ENCODE measurements around the gene TNS1. TPM values are rescaled to one million over a fixed set of nuclear protein-coding genes. Genes with fewer than 3 reads are reported as not detected.

Gene TNS1
- total RNA-seq, 1 experiment from 2014 or later: 3.4 TPM

DNA sequence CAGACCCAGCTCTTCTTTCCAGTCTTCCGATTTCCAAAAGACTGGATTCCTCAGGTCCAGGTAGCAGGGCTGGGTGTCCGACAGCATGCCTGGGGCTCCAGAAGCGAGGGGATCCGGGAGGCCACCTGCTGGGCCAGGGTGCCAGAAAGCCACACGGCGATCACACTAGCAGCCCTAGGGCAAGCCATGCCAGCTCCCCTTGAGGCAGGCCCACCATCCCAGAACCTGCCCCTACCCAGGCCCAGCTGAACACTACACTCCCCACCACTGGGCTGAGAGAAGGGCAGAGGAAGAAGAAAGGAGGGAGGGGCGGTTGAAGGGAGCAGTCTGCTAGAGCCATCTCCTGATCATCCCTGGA is 163.1 kb downstream of the TNS1 start:
- H4K20me1 ChIP-seq (ENCODE audit: control insufficient read depth, insufficient read depth, insufficient read length): no peaks in the 10 kb centered on the region
- TF ChIP-seq, protein P1, sequence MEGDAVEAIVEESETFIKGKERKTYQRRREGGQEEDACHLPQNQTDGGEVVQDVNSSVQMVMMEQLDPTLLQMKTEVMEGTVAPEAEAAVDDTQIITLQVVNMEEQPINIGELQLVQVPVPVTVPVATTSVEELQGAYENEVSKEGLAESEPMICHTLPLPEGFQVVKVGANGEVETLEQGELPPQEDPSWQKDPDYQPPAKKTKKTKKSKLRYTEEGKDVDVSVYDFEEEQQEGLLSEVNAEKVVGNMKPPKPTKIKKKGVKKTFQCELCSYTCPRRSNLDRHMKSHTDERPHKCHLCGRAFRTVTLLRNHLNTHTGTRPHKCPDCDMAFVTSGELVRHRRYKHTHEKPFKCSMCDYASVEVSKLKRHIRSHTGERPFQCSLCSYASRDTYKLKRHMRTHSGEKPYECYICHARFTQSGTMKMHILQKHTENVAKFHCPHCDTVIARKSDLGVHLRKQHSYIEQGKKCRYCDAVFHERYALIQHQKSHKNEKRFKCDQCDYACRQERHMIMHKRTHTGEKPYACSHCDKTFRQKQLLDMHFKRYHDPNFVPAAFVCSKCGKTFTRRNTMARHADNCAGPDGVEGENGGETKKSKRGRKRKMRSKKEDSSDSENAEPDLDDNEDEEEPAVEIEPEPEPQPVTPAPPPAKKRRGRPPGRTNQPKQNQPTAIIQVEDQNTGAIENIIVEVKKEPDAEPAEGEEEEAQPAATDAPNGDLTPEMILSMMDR (conservative IDR thresholded peaks at IDR 0.05): no peak
- no peak overlapping the region for H3K14ac ChIP-seq (ENCODE audit: insufficient read depth, low read length)
- no peak overlapping the region for H2BK15ac ChIP-seq (ENCODE audit: low read depth, low read length)
- no peaks in the 10 kb centered on the region for H3K9me3 Mint-ChIP-seq
- H2AK5ac ChIP-seq (ENCODE audit: insufficient read length, low read length): no peak overlapping the region
- H3K4ac ChIP-seq (ENCODE audit: low read depth, low read length): no peak overlapping the region
- H2AFZ ChIP-seq (ENCODE audit: low read length): no peak overlapping the region
- H3K4me1 Mint-ChIP-seq: peaks cover 22 to 27% of the 10 kb centered on the region in 2 experiments
- no peak overlapping the region for H2BK12ac ChIP-seq (ENCODE audit: insufficient read length, low read depth, low read length)
- peaks cover 4% of the 10 kb centered on the region for H3K9me3 ChIP-seq (ENCODE audit: control insufficient read depth, low read depth, low read length)
- H4K5ac ChIP-seq (ENCODE audit: insufficient read length, low read depth, low read length): no peak overlapping the region
- H3K4me3 Mint-ChIP-seq: no peak overlapping the region
- no peak overlapping the region for H2BK120ac ChIP-seq (ENCODE audit: low read depth, low read length, poor library complexity, severe bottlenecking)
- no peaks in the 10 kb centered on the region for H3K27me3 ChIP-seq (ENCODE audit: insufficient read depth, low read length)
- no peaks in the 10 kb centered on the region for H3K4me1 ChIP-seq (ENCODE audit: insufficient read depth, low read length)
- no peaks in the 10 kb centered on the region for H3K79me2 ChIP-seq (ENCODE audit: insufficient read depth, low read length)
- H4K91ac ChIP-seq (ENCODE audit: insufficient read length, low read depth, low read length): no peak overlapping the region
- H4K8ac ChIP-seq (replicated peaks; ENCODE audit: insufficient read length, low read depth, low read length): no peak overlapping the region
- no peak overlapping the region for H2BK20ac ChIP-seq (ENCODE audit: low read depth, low read length, poor library complexity, severe bottlenecking)
- H3K23ac ChIP-seq (ENCODE audit: insufficient read length, low read depth, low read length): no peak overlapping the region
- no peak overlapping the region for H3K9ac ChIP-seq (ENCODE audit: extremely low read depth, insufficient read length, low read length)
- WGBS (ENCODE audit: extremely low coverage, insufficient read length, low lambda C conversion rate): no CpG with 5 or more reads among the region's 7 CpGs
- H3K27ac ChIP-seq (ENCODE audit: insufficient read length, low read depth, low read length): no peak overlapping the region
- H3K18ac ChIP-seq (ENCODE audit: insufficient read length, low read depth, low read length): no peak overlapping the region
- no peaks in the 10 kb centered on the region for H3K23me2 ChIP-seq (ENCODE audit: insufficient read length, low read depth, low read length, poor library complexity, severe bottlenecking)
- H3K79me1 ChIP-seq (ENCODE audit: insufficient read depth, low read depth, low read length, poor library complexity, severe bottlenecking): no peaks in the 10 kb centered on the region
- peaks cover 0 to 3% (median 1%) of the 10 kb centered on the region in 3 experiments; a peak in 4 of 7 replicates for H3K36me3 Mint-ChIP-seq (ENCODE audit: insufficient read depth in 1 of 3, low read depth in 3 of 3)
- H2BK5ac ChIP-seq (ENCODE audit: insufficient read length, low read length): no peak overlapping the region
- no peak overlapping the region for H3K56ac ChIP-seq (ENCODE audit: insufficient read length, low read depth, low read length)
- H3K4me2 ChIP-seq (ENCODE audit: insufficient read depth, insufficient read length, low read length): no peak overlapping the region
- no peak overlapping the region for H3T11ph ChIP-seq (ENCODE audit: low read length)
- peaks cover 13% of the 10 kb centered on the region for H3K27me3 Mint-ChIP-seq (ENCODE audit: low read depth)
- no peak for DNase-seq
- H3K27ac Mint-ChIP-seq: no peak overlapping the region
